Measurements from ENCODE around the gene KRT85.
"Not testable (repeated sequence)": the region's sequence is repeated elsewhere in the genome, so short reads cannot be mapped to it uniquely, and the experiment has no call there.

Gene KRT85

DNA sequence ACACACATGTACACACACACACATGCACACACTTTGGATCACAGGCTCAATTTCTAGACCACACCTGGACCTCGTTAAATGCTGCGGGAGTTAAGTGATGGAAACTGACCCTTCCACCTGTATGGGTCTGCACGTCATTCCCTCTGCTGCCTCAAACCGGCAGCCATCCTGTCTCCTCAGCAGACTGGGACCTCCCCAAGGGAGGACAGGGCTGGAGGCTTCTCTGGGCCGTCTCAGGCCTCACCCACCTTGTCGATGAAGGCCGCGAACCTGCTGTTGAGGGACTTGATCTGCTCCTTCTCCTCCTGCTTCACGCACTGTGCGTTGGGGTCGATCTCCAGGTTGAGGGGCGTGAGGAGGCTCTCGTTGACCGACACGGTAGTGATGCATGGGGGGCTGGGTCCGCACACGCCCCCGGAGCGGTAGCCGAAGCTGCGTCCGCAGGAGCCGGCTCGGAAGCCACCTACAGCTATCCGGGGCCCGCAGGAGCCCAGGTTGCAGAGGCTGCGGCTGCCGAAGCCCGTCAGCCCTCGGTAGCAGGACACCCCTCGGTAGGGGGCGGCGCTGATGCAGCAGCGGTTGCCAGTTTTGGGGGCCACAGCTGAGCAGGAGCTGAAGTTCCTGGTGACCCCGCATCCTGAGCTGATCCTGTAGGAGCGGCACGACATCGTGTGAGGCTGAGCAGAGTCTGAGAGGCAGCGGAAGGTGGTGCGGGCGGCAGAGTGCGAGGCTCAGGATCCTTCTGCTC lies at the start of gene KRT85:
Gene KRT85, minus strand, starts transcription at position 744 of the 748 bp plus-strand sequence. Its CDS starts 76 bp downstream, at position 668.
- DNase-seq, result no peak

DNA sequence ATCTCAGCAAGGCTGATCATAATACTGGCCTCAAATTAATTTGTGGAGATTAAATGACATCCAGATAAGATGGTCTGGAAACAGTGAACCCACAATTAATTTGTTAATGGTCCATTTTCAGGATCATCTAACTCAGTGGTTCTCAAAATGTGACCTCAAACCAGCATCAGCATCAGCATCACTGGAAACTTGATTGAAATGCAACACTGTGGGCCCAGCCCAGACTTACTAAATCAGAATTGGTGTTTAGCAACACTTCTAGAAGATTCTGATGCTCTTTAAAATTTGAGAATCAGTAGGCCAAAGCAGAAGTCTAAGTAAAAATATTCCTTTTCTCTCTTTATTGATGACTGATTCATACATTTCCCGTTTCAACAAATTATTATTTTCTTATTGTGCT lies 49.5 kb upstream of the KRT85 start:
- DNase-seq, result no peak

DNA sequence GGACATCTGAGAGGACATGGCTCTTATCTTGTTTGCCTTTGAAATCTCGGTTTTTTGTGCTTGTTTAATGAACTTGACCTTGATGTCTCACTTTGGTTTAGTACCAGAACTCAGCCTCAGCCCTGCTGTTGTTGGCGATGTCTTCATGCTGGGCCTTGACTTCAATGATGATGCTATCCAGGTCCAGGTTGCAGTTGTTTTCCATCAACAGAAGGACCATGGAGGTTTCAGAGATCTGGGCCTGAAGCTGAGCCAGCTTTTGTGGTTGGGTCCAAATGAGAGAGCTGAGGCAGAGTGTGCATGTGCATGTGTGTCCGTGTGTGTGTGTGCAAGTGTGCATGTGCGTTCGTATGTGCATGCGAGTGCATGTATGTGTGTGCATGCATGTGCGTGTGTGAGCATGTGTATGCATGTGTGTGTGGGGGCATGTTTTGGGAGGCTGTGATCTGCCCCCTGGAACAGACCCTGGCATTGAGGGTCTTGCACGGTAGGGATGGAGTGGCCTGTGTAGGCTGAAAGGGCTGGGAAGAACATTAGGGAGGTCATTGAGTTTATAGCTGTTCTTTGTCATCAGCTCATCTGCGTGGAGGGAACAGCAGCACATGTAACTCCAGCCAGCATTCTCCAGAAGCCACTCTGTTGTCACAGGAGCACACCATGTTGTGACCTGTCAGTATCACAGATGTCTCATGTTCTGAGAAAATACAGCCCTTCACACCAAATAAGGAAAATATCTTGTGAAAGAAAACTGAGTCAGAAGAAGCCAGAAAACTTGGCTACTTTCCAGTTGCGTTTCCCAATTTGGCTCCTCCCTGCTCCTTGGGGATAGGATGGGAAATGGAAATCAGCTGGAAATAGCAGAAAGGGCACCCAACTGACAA lies 48.8 kb upstream of the KRT85 start:
- no peak for DNase-seq

DNA sequence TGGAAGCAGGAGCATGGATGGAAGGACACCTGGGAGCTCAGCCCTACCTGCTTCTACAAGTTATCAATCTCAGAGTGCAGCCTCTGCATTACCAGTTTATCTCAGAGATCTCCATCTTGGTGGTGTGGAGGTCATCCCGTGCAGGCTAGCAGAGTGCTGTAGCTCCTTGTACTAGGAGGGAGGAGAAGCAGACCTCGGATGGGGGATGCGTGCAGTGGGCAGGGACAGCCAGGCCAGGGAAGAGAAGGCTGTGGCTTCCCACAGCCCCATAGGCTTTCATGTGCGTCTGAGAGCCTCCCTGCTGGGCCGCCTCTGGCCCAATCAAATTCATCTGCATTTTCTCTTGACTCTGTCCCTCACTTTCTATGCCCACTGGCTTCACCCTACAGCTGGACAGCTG lies 47.7 kb upstream of the KRT85 start:
- DNase-seq, result no peak

DNA sequence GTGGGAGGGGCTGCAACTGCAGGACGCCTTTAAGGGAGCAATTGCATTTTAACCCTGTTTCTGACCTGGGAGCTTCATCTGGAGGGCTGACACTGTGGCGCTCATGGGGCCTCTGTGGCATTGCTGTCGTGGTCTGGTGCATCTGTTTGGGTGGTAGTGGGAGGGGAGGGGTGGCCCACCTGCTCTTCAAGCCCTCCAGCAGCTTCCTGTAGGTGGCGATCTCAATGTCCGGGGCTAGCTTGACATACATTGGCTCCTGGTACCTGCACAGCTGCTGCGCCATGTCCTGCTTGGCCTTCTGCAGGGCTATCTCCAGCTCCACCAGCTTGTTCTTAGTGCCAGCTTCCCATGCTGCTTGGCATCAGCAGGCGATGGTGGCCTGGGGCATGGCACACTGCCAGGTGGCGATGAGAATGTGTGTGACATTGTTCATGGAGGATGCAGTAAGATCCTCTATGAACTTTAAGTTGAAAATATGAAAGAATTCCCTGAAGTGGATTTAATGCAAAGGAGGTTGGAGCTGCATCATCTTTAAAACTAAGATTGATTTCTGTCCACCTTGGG lies 46.6 kb upstream of the KRT85 start:
- no peak for DNase-seq

DNA sequence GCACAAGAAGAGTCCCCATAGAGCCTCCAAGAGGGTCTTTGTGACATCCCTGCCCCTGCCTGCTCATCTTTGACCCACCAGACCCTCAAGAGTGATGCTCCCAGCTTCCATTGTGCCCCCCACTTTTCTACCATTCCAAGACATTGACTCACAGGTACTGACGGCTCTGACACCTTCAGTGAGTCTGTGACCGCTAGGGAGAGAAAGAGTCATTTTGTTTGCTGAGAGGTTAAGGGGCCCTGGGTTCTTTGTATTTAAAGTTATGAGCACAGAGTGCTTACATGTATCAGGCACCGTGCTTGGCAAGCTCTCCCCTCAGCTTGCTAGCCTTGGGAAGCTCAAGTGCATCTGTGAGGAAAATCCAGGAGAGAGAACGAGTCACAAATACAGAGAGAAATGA lies 45.9 kb upstream of the KRT85 start:
- DNase-seq, result no peak

DNA sequence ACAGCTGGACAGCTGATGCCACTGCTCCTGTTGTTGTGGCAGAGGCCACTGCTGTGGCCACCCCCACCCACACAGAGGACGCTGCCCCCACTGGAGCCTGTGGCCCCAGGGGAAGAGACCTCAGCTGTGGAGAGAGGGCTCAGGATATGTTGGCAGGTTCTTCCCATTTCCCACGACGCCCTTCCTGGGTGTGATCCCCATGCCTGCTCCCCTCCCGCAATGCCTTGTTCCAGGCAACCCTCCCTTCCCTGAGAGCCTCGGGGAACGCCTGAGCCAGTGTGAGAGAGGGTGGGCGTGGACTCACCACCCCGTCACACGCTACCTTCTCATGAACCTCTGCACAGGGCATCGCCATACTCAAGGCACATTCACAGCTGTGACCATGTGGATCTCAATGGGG lies 44.5 kb upstream of the KRT85 start:
- no peak for DNase-seq

DNA sequence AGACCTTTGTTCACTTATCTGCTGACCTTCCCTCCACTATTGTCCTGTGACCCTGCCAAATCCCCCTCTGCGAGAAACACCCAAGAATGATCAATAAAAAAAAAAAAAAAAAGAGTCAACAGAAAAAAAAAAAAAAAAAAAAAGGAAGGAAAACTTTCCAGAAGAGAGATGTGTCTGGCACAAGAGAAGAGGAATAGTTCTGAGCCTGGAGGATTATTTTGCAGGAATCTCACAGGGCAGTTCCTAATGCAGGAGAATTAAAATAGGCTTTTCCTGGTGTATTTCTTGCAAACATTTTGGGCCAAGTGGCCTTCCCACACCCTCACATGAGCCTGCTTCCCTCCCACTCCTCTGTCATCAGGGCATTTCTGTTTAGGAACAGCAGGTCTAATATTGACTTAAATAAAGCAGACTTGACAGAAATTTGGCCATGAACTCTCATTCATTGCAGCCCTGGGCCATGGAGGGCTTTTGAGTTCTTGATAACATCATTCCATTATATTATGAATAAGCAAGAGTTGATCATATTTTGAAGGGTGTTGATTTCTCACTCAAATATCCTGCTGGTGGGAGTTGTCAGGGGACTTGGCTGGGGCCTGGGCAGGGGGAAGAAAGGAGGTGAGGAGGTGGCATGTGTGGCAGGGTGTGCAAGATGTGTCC lies 43.4 kb upstream of the KRT85 start:
- DNase-seq, result not testable (repeated sequence)

DNA sequence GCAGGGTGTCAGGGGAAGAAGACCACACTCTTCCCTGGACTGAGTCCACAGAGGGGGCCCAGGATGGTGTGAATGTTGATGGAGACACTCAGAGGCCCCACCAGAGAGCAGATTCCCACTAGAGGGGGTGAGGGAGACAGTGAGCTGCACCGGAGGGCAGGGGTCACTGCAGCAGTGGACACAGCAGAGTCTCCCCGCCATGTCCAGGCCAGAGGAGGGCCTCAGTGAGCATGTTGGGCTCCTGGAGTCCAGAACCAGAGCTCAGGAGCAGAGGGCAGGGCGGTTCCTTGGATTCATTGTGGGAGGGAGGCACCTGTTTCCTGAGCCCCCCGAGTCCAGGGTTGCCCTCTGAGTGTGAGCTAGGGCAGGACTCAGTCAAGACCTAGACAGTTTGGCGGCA lies 40.6 kb upstream of the KRT85 start:
- no peak for DNase-seq

DNA sequence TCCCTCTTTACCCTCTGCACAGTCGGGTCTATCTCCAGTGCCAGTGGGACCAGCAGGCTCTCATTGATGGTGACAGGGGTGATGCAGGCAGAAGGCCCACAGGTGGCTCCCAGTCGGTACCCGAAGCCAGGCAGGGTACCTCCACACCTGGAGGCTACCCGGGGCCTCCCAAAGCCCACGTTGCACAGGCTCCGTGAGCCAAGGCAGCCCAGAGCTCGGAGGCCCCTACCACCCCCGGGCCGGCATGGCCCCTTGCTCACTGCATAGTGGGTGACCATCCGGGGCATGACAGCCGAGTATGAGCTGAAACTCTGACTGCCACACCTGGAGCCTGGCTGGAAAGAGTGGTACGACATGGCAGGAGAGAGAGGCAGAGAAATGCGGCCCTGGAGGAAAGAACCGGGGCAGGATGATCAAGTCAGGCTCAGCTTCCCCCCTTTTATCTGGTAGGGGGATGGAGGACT lies 38.7 kb upstream of the KRT85 start, which contains the start of gene KRT82:
Gene KRT82, minus strand, starts transcription at position 414 of the 464 bp plus-strand sequence. Its CDS starts 58 bp downstream, at position 356.
- no peak for DNase-seq

DNA sequence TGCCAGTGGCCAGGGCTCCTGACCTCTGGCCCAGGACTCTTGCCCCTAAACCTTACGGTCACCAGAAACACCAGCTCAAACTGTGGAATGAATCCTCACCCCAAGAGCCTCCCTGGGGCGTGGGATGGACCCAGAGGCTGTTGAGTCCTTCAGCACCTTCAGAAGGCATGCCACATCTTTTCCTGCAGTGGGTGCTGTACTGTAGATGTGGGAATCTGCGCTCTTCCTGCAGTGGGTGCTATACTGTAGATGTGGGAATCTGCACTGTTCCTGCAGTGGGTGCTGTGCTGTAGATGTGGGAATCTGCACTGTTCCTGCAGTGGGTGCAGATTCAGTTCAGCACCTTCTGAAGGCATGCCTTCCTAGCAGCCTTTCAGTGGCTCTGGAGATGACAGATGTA lies 37.7 kb upstream of the KRT85 start:
- DNase-seq, result no peak

DNA sequence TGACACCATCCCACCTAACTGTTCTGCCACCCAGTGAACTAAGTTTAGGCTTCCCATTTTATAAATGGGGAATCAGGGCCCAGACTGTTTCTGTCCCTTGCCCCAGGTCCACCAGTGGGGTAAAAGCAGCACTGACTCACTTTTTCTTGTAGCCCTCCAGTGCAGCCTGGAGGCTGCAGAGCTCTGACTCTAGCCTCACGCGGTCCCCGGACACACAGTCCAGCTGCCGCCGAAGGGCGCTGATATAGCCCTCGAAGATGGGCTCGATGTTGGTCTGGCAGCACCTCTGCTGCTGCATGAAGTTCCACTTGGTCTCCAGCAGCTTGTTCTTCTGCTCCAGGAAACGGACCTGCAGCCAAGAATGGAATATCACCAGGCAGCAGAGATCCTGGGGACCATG lies 36.3 kb upstream of the KRT85 start:
- no peak for DNase-seq

DNA sequence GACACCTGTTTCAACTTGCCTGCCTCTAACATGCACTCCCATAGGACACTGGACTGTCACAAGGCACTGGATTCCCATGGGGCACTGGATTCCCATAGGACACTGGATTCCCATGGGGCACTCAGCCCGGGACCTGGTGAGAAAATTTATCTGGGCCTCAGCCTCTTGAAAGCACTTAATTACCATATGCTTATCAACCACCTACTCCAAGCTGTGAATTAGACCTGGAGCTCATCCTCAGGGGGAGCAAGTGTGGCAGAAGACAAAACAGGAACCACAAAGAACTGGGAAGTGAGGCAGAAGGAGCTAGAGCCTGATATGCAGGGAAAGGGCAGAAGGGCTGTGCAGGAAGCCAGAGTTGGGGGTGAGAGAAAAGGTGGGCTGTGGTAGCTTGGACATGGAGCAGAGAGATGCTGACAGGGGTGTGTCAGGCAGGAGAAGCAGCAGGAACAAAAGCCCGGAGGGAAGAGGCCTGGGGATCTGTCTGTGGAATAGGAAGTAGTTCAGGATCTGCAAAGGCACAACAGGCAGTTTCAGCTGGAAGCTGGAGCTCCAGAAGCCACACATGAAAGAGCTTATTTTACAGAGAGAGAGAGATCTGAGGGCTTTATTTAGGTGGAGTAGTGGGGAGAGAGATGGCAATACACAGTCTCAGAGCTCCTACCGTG lies 35.7 kb upstream of the KRT85 start:
- no peak for DNase-seq

DNA sequence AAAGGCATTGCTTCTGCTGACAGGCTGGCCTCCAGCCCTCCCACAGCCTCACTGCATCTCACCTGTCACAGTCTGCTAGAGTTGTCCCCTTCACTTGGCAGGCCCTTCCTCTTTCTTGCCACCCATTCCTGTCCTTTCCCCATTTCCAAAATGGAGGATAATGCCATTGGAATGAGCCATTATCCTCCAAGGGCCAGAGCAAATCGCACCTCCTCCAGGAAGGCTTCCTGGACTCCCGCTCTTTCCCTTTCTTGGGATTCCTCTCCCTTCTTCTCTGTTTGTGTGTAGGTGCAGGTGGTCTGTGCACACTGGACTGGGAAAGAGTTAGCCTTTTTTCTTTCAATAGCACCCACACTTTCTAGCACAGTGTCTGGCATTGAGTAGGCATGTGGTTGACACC lies 35.1 kb upstream of the KRT85 start:
- DNase-seq, result no peak

DNA sequence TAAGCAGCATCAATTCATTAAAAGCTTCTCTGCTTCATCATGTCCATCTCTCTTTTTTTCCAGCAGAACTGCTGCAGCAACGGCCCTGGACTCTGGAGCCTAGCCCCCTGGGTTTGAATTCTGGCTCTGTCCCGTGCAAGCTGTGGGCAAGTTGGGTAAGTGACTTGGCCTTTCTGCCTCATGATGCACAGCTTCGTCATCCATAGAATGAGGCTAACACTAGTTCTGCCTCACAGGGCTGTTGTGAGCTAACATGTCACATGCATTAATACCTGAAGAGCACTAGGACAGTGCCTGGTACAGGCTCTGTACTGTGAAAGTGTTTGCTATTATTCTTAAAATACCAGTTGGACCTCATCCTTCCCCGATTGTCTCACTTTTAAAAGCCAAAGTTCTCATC lies 34.6 kb upstream of the KRT85 start:
- DNase-seq, result no peak

DNA sequence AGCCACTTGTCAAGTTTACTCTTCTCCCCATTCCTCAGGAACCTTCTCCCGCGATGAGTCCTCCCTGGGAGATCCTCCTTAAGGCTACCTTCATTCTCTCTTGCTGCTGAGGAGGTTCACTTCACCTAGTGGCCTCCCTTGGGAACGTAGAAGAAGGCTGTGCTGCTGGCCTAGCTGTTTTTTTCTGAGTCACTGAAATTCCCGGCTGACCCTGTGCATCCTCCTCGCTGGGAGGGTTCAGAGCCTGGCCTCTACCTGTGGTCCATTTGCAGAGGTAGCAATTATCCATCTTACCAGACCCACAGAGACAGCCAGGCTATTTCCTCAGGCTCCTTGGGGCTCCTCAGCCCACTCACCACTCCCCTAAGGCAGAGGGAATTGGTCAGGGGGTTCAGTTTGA lies 34.2 kb upstream of the KRT85 start:
- DNase-seq, result no peak

DNA sequence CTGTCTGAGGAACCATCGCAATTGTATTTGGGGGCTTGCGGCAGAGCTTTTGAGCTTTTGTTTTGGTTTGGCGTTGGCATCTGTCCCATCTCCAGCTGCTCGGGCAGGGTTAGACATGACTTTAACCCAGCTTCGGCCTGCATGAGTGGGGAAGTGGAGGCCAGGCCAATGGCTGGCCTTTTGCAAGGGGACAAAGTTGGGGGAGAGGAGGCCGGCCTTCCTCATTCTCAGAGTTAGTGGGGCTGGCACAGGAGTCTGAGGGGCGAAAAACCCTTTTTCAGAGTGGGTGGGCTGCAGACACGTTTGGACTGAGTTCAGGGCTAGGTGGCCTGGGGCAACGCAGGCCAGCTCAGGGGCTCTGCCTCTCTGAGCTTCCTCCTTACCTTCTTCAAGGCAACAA lies 33.6 kb upstream of the KRT85 start:
- no peak for DNase-seq

DNA sequence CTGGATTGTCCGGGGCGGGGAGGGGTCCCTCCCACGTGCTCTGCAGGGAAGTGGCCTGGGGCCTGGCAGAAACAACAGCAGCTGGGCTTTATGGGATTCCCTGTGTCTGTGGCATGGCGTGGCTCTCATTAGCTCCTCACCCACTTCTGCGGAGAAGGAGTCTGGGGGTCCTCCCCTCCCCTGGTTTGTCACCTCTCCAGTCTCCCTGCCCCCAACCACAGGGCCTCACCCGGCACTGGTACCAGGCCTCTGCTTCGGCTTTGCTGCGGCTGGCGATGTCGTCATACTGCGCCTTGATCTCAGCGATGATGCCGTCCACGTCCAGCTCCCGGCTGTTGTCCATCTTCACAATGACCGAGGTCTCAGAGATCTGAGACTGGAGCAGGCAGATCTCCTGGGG lies 32.5 kb upstream of the KRT85 start:
- DNase-seq, result no peak

DNA sequence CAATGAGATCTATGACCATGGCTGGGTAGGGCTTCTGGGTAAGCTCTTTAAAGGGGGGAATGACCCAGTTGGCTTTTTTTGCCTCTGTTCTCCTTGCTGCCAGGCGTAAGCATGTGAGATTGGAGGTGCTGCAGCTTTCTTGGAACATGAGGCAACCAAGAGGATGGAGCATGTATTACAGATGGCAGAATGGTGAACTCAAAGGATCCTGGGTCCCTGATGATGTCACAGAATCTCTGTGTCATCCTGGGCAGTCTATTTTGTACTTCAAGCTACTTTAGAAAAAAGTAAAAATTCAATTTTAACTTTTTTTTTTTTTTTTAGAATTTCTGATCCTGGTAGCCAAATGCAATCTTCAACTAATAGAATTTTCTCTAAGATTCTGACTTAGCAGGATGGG lies 30.9 kb upstream of the KRT85 start:
- DNase-seq, result no peak

DNA sequence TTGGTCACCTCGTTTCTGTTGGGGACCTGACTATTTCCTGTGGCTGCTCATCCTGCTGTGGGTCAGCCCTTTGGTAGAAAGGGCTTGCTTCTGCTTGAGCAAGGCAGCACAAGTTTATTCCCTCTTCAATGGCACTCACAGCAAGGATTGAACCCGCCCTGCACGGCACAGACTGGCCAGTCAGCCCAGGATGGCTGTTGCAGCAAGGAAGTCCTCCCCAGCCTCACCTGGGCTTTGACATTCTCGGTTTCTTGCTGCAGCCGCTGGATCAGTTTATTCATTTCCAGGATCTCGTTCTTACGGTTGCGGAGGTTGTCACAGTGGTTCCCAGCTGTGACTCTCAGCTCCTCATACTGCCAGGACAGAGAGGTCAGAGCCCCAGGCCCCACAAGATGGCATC lies 29.4 kb upstream of the KRT85 start:
- DNase-seq, result no peak

DNA sequence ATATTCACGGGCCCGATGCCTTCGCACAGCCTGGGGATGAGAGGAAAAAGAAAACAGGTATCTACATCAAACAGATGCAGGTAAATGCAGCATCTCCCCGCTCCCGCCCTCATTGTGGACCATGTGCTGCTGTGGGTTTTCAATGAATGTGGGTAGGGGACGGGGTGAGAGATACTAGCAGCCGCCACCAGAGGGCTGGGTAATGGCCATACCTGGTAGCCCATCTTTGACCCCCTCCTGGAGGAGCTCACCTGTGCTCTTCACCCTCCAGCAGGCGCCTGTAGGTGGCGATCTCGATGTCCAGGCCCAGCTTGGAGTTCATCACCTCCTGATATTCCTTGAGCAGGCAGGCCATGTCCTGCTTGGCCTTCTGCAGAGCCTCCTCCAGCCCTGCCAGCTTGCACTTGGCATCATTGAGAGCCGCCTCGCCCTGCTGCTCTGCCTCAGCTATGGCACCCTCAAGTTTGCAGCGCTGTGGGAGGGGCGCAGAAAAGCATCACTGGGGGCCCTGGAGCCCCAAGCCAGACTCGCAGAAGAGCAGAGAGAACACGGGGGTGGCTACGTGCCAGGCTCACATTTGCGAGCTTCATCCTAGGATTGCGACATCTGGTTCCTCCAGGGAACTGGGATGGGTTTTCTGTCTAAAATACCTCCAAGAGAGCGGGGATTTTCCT lies 28.6 kb upstream of the KRT85 start:
- DNase-seq, result no peak

DNA sequence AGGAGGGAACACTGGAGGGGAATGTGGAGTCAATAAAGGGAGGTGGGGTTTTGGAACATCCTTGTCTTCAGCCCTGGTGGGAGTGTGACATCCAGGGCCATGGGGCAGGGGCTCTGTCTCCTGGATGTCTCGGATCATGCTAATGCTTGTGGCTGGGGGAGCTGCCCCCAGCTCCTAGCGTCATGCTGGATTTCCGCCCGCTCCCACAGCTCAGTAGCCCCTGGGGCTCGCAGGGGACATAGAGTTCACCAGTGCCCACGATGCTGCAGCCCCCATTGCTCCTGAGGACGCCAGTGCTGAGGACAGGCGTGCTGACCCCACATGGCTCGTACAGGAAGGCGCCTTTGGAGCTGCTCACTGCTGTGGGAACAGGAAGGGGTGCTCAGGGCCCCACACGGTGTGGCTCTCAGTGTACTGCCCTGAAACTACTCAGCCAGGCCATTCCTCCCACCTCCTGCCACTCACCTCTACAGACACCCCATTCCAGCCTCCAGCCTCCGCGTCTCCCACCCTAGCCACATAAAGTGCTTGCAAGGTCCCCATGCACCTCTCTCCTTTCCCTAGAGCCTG lies 27.6 kb upstream of the KRT85 start:
- no peak for DNase-seq

Data from CD4-positive, alpha-beta T cell treated with Interleukin-4 for 1 hour (primary cell).